Left renal pelvis (tissue), 4 donors: Measurements from ENCODE around the gene ZNF71. TPM values are rescaled to one million over a fixed set of nuclear protein-coding genes. Genes with fewer than 3 reads are reported as not detected.

Experiments used
- polyA plus RNA-seq, 4 donors: library from polyadenylated mRNA; unstranded; fragments of 120-200 nt; gene quantifications; one replicate each; pipeline ENCODE4 v1.2.1, GENCODE V29; 2013; ENCODE audit not compliant: insufficient read length in 4 of 4

ZNF71 gene
- polyA plus RNA-seq, 4 donors, result 8.0 to 10.0 (median 9.0) TPM

Other genes with a start within 250 kb of the ZNF71 start
- 10 to 100 TPM in 2 of 4 donors, 1 to 10 TPM in 2; 6.8 to 13.7 (median 10.3) TPM for gene ZNF582, start 201.8 kb upstream of the ZNF71 start, polyA plus RNA-seq
- gene ZNF583, start 191.0 kb upstream of the ZNF71 start, polyA plus RNA-seq, result 10 to 100 TPM in 2 of 4 donors, 1 to 10 TPM in 2; 8.0 to 15.6 (median 9.8) TPM
- 10 to 100 TPM; 14.7 to 27.1 (median 18.6) TPM for gene ZNF667, start 118.0 kb upstream of the ZNF71 start, polyA plus RNA-seq
- 10 to 100 TPM; 18.9 to 28.7 (median 21.5) TPM for gene ZNF471, start 87.4 kb upstream of the ZNF71 start, polyA plus RNA-seq
- gene ZFP28, start 56.4 kb upstream of the ZNF71 start, polyA plus RNA-seq, result 10 to 100 TPM; 13.8 to 15.4 (median 14.3) TPM
- gene ZNF470, start 27.8 kb upstream of the ZNF71 start, polyA plus RNA-seq, result 10 to 100 TPM in 3 of 4 donors, 1 to 10 TPM in 1; 5.7 to 10.6 (median 10.4) TPM
- gene SMIM17, start 47.9 kb downstream of the ZNF71 start, polyA plus RNA-seq, result 1 to 10 TPM; 1.0 to 2.0 (median 1.6) TPM
- gene ZNF835, start 76.5 kb downstream of the ZNF71 start, polyA plus RNA-seq, result 1 to 10 TPM; 4.6 to 5.6 (median 5.2) TPM
- gene PEG3, start 245.4 kb downstream of the ZNF71 start, polyA plus RNA-seq, result 100 to 1,000 TPM in 2 of 4 donors, 10 to 100 TPM in 2; 63.7 to 256 (median 92.1) TPM
- 10 to 100 TPM in 1 of 4 donors, 1 to 10 TPM in 3; 1.1 to 13.6 (median 2.8) TPM for gene ZIM2, start 245.4 kb downstream of the ZNF71 start, polyA plus RNA-seq